ENCODE measurements around the gene TYMS.

- TF ChIP-seq CTCF (IDR thresholded peaks at IDR 0.05 in 8 of 11, conservative IDR thresholded peaks at IDR 0.05 in 3 of 11) (no peak), POLR2AphosphoS5 (IDR thresholded peaks at IDR 0.05) (no peak)
These were observed 21.2 kb downstream of the TYMS start for GRCh38 chr18:678482-679182.
